Activated T-cell treated with anti-CD3 and anti-CD28 coated beads, Interleukin-2, amount 50 U/mL, for 72 hours (primary cell): ENCODE measurements around the gene ARHGAP23. TPM values are rescaled to one million over a fixed set of nuclear protein-coding genes. Genes with fewer than 3 reads are reported as not detected.
A peak's percentile ranks its signal among the peaks of the same experiment; 100 is the strongest.

Experiments used
- ATAC-seq, 2 donors: fragments of 150-1000 bp; cut with Tn5 transposase; replicated peaks in 1 of 2; 2 replicates each; pipeline ENCODE4 v1.10.0; 2021; ENCODE audit warnings: moderate library complexity in 2 of 2, mild to moderate bottlenecking in 1 of 2
- DNase-seq, 2 donors: peaks; one replicate each; pipeline ENCODE4 v3.0.0; 2021 to 2022; ENCODE audit warnings: mixed read lengths in 1 of 2
- H3K27ac Mint-ChIP-seq: one replicate; pipeline ENCODE4 v1.8.0; 2022; ENCODE audit warnings: mild to moderate bottlenecking, moderate library complexity, mixed read lengths
- H3K27me3 Mint-ChIP-seq: one replicate; pipeline ENCODE4 v1.8.0; 2022; ENCODE audit warnings: low read depth, mixed read lengths
- H3K36me3 Mint-ChIP-seq, 2 donors: one replicate each; pipeline ENCODE4 v1.8.0; 2022; ENCODE audit warnings: mixed read lengths in 2 of 2, mild to moderate bottlenecking in 1 of 2; ENCODE audit not compliant: insufficient read depth in 2 of 2
- H3K4me1 Mint-ChIP-seq: one replicate; pipeline ENCODE4 v1.8.0; 2022; ENCODE audit warnings: low read depth, mixed read lengths
- H3K4me3 Mint-ChIP-seq, 2 donors: one replicate each; pipeline ENCODE4 v1.8.0; 2022; ENCODE audit warnings: mild to moderate bottlenecking in 2 of 2, mixed read lengths in 2 of 2, moderate library complexity in 2 of 2
- H3K9me3 Mint-ChIP-seq, 2 donors: one replicate each; pipeline ENCODE4 v1.8.0; 2022; ENCODE audit warnings: mixed read lengths in 2 of 2
- total RNA-seq, 2 donors: library from RNA; stranded (reverse); gene quantifications; one replicate each; pipeline ENCODE4 v1.2.3, GENCODE V29; 2022

The ARHGAP23 gene
- total RNA-seq, 2 donors from 2014 or later = 2.6 to 2.7 TPM

GRCh38 chr17:38415250-38416194 is 12.7 kb upstream of the ARHGAP23 start:
- H3K27me3 Mint-ChIP-seq = peaks cover 31% of the 10 kb centered on the region
- ATAC-seq (peak; percentile 75 to 80), DNase-seq (peak; percentile 61 to 69)
- H3K4me1 Mint-ChIP-seq = peaks cover 33% of the 10 kb centered on the region
- H3K27ac Mint-ChIP-seq = peak overlapping the region; percentile 91
- peak overlapping the region; percentile 85 to 86 for H3K4me3 Mint-ChIP-seq
- no peaks in the 10 kb centered on the region for H3K9me3 Mint-ChIP-seq
- peaks cover 0 to 1% of the 10 kb centered on the region in 2 donors for H3K36me3 Mint-ChIP-seq

- ATAC-seq = no peak
- H3K4me1 Mint-ChIP-seq = peaks cover 33% of the 10 kb centered on the region
- H3K27me3 Mint-ChIP-seq = peaks cover 40% of the 10 kb centered on the region
- no peak for DNase-seq
- peak overlapping the region in 1 of 2 donors; percentile 86 for H3K4me3 Mint-ChIP-seq
- no peaks in the 10 kb centered on the region for H3K9me3 Mint-ChIP-seq
- H3K36me3 Mint-ChIP-seq = peaks cover 0 to 1% of the 10 kb centered on the region in 2 donors
- no peak overlapping the region for H3K27ac Mint-ChIP-seq
Measured at GRCh38 chr17:38416840-38417209, 11.4 kb upstream of the ARHGAP23 start.

- no peak overlapping the region for H3K4me3 Mint-ChIP-seq
- H3K36me3 Mint-ChIP-seq = peaks cover 0 to 1% of the 10 kb centered on the region in 2 donors
- H3K27me3 Mint-ChIP-seq = peaks cover 46% of the 10 kb centered on the region
- H3K4me1 Mint-ChIP-seq = peaks cover 33% of the 10 kb centered on the region
- ATAC-seq (no peak), DNase-seq (no peak)
- no peak overlapping the region for H3K27ac Mint-ChIP-seq
- H3K9me3 Mint-ChIP-seq = no peaks in the 10 kb centered on the region
Measured at GRCh38 chr17:38417210-38417951, 10.9 kb upstream of the ARHGAP23 start.

- peaks cover 33% of the 10 kb centered on the region for H3K4me1 Mint-ChIP-seq
- H3K27ac Mint-ChIP-seq = no peak overlapping the region
- H3K27me3 Mint-ChIP-seq = peaks cover 54% of the 10 kb centered on the region
- peaks cover 0 to 1% of the 10 kb centered on the region in 2 donors for H3K36me3 Mint-ChIP-seq
- H3K4me3 Mint-ChIP-seq = peak overlapping the region; percentile 83 to 84
- H3K9me3 Mint-ChIP-seq = no peaks in the 10 kb centered on the region
- no peak for ATAC-seq
- no peak for DNase-seq
Measured at GRCh38 chr17:38418062-38418692, 10.1 kb upstream of the ARHGAP23 start.

GRCh38 chr17:38418693-38419507 is 9.4 kb upstream of the ARHGAP23 start:
- Mint-ChIP-seq H3K4me3 (peak overlapping the region; percentile 83 to 84), H3K27me3 (peaks cover 58% of the 10 kb centered on the region), H3K9me3 (no peaks in the 10 kb centered on the region), H3K4me1 (peaks cover 33% of the 10 kb centered on the region), H3K36me3 (peaks cover 0 to 1% of the 10 kb centered on the region in 2 donors), H3K27ac (no peak overlapping the region)
- DNase-seq (peak in 1 of 2 donors; percentile 23), ATAC-seq (no peak)

- Mint-ChIP-seq H3K4me1 (peaks cover 32% of the 10 kb centered on the region), H3K27ac (no peak overlapping the region), H3K27me3 (peaks cover 63% of the 10 kb centered on the region), H3K36me3 (peaks cover 0 to 1% of the 10 kb centered on the region in 2 donors), H3K9me3 (no peaks in the 10 kb centered on the region), H3K4me3 (peak overlapping the region in 1 of 2 donors; percentile 45)
- DNase-seq = no peak
- ATAC-seq = no peak
Measured at GRCh38 chr17:38419508-38419981, 8.7 kb upstream of the ARHGAP23 start.

- Mint-ChIP-seq H3K9me3 (no peaks in the 10 kb centered on the region), H3K27me3 (peaks cover 73% of the 10 kb centered on the region), H3K36me3 (peaks cover 0 to 1% of the 10 kb centered on the region in 2 donors), H3K27ac (no peak overlapping the region), H3K4me3 (no peak overlapping the region), H3K4me1 (peaks cover 22% of the 10 kb centered on the region)
- DNase-seq (no peak), ATAC-seq (no peak)
Measured at GRCh38 chr17:38420518-38420917, 7.7 kb upstream of the ARHGAP23 start.

GRCh38 chr17:38421171-38421841 is 7.0 kb upstream of the ARHGAP23 start:
- Mint-ChIP-seq H3K9me3 (no peaks in the 10 kb centered on the region), H3K4me1 (peaks cover 17% of the 10 kb centered on the region), H3K4me3 (no peak overlapping the region), H3K27me3 (peaks cover 73% of the 10 kb centered on the region), H3K27ac (no peak overlapping the region), H3K36me3 (peaks cover 0 to 1% of the 10 kb centered on the region in 2 donors)
- no peak for ATAC-seq
- no peak for DNase-seq

GRCh38 chr17:38421871-38422827 is 6.1 kb upstream of the ARHGAP23 start:
- no peak for ATAC-seq
- Mint-ChIP-seq H3K27ac (no peak overlapping the region), H3K27me3 (peaks cover 68% of the 10 kb centered on the region), H3K9me3 (no peaks in the 10 kb centered on the region), H3K36me3 (no peaks in the 10 kb centered on the region), H3K4me1 (peaks cover 8% of the 10 kb centered on the region), H3K4me3 (no peak overlapping the region)
- no peak for DNase-seq

- H3K36me3 Mint-ChIP-seq = no peaks in the 10 kb centered on the region
- ATAC-seq = no peak
- H3K27ac Mint-ChIP-seq = no peak overlapping the region
- H3K27me3 Mint-ChIP-seq = peaks cover 54% of the 10 kb centered on the region
- H3K4me3 Mint-ChIP-seq = no peak overlapping the region
- DNase-seq = no peak
- H3K4me1 Mint-ChIP-seq = peaks cover 10% of the 10 kb centered on the region
- H3K9me3 Mint-ChIP-seq = no peaks in the 10 kb centered on the region
Measured at GRCh38 chr17:38424297-38424972, 3.8 kb upstream of the ARHGAP23 start.

GRCh38 chr17:38425031-38425430 is 3.2 kb upstream of the ARHGAP23 start:
- Mint-ChIP-seq H3K36me3 (no peaks in the 10 kb centered on the region), H3K4me1 (peaks cover 13% of the 10 kb centered on the region), H3K27me3 (peaks cover 54% of the 10 kb centered on the region), H3K27ac (no peak overlapping the region), H3K9me3 (no peaks in the 10 kb centered on the region), H3K4me3 (no peak overlapping the region)
- ATAC-seq (no peak), DNase-seq (no peak)
